Stimulated activated CD4-positive, alpha-beta T cell treated with anti-CD3 and anti-CD28 coated beads, Interleukin-4, amount 100 ng/mL, for 24 hours (primary cell): ENCODE results near the gene ALKBH4.

Experiments
- DNase-seq: peaks from one replicate; pipeline ENCODE4 v3.0.0-alpha.2; 2020

Gene ALKBH4

DNA sequence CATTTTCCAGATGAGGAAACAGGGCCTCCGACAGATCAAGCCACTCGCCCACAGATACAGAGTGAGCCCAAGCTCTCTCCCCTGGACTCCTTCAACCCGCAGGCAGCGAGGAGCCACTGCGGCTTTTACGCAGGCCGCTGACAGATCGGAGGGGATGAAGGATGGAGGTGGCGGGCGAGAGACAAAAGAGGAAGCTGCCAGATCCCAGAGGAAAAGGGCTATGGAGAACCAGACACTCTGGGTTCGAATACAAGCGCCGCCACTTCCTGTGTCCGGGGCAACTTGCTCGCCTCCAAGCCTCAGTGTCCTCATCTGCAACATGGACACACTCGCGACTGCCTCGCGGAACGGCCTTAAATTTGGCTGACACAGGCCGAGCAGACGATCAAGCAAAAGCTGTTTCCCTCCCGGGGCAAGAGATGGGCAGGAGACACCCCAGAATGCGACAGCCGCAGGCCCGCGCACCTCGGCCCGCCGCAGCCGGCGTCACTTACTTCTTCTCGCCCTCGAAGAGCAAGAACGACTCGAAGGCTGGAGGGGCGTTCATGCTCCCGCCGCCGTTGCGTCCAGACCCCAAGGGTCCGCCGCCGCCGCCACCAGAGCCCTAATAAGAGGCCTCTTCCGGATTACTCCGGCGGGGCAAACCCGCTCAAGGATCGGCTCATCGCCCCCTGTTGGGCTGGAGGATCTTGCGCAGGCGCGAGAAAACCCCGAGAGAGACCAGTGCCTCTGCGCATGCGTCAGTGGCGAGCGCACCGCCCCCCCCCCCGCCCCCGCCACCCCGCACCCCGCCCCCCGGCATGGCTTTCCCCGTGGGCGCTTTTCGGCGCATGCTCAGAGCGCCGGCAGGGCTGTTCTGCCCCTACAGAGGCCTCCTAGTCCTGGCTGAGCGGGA lies 13.9 kb upstream of the ALKBH4 start, which contains the start of gene POLR2J:
POLR2J (minus strand) TSS at position 609 of the 895 bp plus-strand sequence; CDS start at position 547, 62 bp downstream.
- DNase-seq = peak; percentile 89

DNA sequence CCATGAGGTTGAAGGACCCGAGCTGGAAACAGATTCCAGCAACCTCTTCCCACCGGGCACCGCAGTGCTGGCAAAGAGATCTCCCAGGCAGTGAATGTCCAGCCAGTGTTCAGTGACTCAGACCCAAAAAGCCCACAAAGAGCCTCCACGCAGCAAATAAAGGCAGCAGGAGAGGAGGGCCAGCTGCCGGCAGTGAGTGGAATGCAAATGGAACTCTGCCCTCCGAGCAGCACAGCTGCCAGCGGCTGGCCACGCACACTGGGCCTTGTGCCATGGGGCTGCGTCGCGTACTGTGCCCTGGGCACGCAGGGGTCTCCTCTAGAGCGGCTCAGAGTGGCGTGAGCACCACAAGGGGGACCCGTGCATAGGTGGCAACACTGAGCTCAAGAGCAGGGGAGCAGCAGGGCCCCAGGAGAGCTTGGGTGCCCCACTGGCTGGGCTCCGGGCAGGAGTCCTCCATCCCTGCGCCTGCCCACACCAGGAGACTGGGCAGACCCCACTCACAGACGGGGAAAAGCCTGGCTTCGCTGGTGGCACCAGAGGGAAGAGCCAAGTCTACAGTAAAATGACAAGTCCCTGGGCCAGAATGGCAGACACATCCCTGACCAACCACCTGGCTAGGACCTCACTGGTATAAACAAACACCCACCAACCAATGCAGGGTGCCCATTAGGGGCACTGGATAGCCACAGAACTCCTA lies 10.2 kb upstream of the ALKBH4 start:
- peak; percentile 1 for DNase-seq

DNA sequence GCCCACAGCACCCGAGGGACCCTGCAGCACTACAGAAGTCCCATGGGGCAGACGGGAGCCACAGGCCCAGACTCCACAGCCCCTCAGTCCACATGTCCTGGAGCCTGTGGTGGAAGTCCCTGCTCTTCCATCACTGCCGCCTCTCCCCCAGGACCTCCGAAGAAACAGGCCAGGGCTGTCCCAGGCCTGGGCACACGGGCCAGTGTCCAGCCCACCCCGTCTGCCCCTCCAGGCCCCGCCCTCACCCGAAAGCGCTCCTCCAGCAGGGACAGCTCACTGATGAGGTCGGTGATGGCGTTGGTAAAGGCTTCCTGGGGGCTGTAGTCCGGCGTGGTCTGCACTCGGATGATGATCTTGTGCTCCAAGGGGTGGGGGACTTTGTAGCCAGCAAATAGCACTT lies 9.5 kb upstream of the ALKBH4 start:
- peak; percentile 2 for DNase-seq

DNA sequence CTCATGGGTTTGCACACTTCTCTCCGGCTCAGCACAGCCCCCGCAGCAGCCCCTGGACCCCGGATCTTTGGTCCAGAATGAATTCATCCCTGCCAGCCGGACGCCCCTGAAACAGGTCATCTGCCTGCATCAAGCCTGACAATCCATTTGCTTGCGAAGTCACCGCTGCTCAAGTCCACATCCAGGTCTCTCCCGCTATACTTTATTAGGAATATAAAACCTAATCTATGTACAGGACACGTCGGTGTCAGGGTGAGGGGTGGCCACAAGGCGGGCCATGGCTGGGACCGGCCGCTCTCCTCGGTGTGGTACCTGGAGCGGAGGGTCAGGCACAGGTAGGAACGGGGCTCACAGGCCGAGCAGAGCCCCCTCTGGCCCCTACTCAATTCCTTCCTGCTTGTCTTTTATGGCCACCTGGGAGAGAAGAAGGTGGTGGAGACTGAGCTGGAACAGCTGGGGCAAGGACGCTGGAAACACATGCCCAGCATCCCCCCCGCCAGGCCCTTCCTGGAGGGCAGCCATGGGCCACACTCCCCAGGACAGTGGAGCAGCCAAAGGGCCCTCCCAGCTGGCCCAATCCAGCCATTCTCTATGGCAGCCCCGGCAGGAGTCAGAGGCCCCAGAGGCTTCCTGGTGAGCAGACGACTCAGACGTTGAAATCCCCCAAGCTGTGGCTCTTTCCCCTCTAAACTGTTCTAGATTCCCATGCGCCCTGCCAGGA lies 8.8 kb upstream of the ALKBH4 start:
- DNase-seq = peak; percentile 3

DNA sequence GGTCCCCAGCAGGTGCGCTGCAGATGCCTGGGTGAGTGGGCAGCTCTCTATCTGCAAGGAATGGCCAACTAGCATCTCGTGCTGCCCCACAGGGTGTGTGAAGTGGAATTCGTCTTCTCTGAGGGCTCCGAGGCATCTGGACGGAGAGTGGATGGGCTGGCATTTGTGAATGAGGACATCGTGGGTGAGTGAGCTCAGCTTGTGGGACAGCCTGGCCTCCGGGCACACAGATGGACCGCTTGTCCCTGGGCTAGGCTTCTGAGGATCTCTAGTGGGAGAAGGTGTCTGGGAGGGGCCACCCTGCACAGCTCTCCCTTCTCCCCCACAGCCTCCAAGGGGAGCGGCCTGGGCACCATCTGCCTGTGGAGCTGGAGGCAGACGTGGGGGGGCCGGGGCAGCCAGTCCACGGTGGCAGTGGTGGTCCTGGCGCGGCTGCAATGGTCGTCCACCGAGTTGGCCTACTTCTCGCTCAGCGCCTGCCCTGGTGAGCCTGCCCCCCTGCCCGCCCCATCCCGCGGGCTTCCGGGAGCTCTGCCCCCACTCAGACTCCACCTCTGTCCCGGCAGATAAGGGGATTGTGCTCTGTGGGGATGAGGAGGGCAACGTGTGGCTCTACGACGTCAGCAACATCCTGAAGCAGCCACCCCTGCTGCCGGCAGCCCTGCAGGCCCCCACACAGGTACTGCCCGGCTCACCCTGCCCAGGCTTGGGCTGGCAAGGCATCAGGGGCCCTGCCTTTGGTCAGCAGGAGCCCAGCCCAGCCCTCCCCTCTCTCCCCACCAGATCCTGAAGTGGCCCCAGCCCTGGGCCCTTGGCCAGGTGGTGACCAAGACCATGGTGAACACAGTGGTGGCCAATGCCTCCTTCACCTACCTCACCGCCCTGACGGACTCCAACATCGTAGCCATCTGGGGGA lies 7.7 kb upstream of the ALKBH4 start:
- no peak for DNase-seq

DNA sequence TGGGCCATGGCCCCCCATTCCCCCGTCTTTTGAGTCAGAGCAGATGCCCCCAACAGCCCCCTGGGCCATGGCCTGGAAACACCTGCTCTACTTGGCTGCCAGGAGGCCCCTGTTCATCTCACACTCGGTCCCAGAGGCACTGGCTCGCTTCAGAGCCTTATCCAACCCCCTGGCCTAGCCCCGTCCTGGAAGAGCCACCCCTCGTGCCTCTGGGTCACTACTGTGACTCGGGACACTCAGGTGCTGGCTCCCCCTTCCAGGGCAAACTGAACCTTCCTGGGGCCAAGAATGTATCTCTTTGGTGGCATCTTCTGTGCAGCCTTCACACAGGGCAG lies 7.1 kb upstream of the ALKBH4 start:
- no peak for DNase-seq

DNA sequence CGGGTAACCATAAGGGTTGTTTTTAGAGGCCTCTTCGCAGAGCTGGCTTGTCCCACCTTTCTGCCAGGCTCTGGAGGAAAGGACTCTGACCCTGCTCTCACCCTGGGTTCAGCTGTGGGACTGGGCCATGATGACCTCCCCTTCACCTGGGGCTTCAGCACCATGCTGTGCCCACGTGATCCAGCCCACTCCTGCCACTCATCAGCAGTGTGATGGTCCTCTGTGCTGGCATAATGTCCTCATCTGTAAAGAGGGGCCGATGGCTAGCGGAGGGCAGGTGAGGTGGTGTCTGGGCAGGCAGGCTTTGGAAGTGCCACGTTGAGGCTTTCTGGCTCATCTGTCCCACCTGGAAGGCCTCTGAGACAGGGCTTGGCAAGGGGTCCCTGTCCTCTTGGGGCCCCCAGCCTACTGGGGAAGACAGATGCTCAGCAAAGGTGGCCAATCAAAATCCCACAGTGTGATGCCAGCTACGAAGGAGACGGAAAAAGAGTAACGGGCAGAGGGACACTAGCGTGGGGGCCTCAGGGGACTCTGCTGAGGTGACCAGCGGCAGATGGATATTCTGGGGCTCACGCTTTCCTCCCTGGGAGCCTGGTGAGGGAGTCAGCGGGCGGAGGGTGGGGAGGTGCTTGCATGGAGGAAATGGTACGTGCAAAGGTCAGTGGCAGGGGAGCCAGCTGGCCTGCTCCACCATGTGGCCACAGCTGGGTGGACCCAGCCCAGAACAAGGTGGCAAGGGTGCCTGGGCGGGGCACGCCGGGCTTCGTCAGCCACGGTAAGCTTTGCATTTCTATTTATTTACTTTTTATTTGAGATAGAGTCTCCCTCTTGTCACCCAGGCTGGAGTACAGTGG lies 5.5 kb upstream of the ALKBH4 start:
- DNase-seq = peak; percentile 2

DNA sequence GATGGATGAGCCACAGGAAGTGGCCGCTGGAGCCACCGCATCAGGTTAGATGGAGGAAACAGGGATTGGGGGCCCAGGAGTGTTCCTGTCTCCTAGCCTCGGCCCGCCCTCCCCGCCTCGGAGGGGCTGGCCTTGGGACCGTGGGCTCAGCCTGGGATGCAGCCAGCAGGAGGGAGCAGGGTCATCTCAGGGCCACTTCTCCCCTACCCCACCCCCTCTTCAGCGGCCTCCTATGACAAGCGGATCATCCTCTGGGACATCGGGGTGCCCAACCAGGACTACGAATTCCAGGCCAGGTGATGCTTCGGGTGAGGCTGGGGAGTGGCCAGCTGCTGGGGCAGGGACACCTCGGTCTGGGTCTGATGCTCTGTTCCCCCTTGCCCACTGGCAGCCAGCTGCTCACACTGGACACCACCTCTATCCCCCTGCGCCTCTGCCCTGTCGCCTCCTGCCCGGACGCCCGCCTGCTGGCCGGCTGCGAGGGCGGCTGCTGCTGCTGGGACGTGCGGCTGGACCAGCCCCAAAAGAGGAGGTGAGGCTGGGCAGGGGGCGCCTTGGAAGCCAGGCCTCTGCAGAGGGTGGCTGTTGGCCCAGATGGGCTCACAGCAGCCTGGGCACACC lies 4.8 kb upstream of the ALKBH4 start:
- no peak for DNase-seq

DNA sequence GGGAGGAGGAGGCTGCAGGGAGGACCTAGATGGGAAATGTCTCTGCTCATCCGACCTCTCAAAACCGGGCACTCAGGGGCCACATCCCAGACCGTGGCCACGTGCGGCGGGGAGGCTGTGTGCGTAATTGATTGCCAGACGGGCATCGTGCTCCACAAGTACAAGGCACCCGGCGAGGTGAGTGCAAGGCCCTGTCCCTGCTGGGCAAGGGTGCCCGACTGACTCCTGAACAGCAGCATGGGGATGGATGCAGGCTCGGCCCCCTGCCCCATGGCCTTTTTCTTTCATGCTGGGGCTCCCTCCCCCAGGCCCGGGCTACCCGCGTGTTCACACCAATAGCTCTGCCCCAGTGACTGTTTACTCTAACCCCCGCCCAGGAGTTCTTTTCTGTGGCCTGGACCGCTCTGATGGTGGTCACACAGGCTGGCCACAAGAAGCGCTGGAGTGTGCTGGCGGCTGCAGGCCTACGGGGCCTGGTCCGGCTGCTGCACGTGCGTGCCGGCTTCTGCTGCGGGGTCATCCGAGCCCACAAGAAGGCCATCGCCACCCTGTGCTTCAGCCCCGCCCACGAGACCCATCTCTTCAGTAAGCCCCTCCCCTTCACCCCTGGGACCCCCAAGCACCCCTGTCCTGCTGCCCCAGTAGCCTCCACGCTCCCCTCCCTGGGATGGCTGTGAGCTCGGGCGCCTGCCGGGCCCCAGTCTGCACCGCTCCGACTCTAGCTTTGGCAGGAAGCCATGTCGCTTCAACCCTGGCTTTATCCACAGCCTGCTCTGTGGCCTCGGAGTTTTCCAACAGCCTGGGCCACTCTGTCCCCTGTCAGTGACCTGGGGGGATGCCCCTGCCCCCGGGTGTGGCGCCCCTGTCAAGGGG lies 4.1 kb upstream of the ALKBH4 start:
- no peak for DNase-seq

DNA sequence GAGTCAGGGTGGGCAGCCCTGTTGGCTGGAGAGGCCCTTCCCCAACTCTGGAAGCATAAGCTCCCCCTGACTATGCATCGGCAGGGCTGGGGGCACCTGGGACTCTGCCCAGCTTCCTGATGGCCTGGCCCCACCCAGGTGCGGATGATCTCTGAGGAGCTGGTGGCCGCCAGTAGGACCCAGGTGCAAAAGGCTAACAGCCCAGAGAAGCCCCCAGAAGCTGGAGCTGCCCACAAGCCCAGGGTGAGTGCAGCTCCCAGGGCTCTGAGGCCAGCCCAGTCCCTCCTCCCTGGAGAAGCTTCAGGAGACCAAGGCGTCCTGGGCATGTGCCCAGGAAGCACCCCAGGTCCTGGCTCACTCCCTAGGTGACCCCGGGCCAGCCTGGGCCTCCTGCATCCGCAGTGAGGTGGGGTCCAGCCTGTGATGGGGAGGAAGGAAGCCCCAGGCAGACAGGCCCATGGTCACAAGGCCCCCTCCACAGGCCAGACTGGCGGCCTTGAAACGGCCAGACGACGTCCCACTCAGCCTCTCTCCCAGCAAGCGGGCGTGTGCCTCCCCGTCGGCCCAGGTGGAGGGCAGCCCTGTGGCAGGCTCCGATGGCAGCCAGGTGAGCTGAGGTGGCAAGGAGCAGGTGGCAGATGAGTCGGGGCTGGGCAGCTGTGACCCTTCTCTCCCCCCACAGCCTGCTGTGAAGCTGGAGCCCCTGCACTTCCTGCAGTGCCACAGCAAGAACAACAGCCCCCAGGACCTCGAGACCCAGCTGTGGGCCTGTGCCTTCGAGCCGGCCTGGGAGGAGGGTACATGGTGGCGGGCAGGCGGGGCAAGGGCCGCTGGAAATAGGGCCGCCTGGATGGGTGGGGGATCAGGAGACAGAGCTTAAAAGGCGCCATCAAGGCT lies 3.2 kb upstream of the ALKBH4 start:
- DNase-seq = no peak

DNA sequence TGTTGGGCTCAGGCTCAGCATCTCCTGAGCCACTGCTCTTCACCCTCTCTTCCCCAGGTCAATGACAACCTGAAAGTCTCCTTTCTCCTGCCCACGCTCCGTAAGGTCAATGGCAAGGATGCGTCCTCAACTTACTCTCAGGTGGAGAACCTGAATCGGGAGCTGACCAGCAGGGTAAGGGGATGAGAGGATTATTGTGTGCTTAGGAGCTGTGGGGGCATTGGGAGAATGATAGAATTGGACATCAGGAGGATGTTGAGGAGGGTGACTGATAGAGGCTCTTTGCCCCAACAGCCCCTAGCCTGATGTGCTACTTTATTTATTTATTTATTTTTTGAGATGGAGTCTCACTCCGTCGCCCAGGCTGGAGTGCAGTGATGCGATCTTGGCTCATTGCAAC lies 1.4 kb upstream of the ALKBH4 start:
- no peak for DNase-seq

DNA sequence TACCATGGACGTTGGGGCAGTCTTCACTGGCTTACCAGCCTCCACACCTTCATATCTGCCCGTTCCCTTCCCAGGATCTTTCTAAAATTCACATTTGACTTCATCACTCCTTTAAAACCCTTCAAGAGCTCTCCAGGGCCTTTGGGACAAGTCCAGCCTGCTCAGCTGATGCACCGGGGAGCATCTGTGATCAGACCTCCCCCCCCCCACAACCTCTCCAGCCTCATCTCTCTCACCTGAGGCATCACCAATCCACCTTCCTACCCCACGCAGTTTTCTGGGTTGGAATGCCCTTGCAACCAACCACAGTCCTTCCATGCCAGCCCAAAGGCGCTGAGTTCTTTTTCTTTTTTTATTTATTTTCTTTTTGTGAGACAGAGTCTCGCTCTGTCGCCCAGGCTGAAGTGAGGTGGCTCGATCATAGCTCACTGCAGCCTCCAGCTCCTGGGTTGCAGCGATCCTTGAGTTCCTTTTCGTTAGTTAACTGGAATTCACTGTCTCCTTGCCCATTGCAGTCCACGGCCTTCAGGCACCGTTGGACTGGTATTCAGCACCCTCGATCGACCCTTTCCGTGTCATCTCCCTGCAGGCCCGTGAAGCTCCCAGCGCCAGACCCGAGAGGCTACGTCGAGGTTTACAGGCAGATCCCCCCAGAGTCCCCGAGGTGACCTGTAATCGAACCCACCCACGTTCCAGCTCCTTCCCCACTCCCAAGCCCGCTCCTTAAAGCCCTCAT lies 654 bp downstream of the ALKBH4 start:
- no peak for DNase-seq

DNA sequence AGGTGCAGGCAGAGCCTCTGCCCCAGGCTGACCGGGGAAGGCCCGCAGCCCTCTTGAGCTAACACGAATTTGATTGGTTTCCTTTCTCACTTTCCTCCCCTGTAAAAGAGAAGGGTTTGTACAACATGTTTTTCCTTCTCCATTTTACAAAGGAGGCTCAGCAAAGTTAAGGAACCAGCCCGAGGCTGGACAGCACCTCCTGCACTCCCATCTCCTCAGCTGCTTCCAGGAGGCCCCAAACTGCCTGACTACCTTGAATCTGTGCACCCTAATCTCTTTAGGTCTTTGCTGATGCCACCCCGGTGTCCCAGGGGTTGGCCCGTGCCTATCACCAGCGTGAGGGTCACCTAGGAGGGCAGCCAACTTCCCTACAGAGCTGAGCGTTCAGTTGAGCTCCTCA lies 4.2 kb downstream of the ALKBH4 start:
- DNase-seq = no peak

DNA sequence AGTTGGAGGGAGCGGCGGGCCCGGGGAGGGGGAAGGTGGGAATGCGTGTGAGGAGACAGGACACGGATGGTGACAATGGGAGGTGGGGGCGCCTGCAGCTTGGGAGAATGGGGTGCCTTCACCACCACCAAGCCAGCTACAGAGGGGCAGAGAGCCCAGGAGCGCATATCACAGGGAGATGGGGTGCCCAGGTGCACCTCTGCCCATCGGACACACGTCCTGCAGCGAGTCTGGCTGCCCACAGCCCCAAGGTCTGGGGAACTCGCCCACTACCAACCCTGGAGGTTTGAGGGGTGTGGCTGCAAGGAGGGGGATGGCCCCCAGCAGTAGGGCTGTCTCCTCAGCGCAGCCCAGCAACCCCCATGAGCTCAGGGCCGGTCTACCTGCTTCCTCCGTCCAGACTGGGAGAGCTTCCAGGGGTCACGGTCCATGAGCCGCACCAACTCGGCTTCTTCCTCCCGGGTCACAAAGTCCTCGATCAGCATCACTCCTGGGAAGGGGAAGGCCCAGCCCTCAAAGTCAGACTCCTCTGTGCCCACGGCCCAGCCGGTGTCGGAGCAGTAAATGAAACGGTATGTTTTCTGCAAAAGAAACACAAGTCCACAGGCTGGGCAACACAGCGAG lies 5.3 kb downstream of the ALKBH4 start:
- DNase-seq = no peak

DNA sequence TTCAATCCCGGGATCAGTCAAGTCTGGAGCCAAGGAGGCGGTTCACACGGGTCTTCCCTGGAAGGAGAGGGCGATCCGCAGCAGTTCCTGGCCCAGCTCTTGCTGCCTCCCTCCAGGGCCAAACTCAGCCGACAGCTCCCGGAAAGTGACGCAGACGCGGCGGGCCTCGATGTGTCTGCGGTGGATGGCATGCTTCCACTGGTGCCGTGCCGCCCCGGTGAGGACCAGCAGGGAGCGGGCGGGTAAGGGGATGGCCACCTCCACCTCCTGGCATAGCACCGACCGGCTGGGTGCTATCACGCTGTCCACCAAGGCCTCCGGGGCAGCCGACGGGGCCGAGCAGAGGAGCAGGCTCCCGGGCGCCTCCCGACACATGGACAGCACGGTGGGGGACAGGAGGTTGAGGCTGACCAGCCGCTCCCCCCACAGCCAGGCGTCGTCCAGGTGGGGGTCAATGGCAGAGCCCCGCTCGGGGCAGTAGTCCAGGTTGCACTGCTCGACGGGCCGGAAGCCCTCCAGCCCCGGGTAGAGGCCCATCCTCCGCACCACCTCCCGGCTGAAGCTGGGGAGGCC lies 7.2 kb downstream of the ALKBH4 start:
- no peak for DNase-seq

DNA sequence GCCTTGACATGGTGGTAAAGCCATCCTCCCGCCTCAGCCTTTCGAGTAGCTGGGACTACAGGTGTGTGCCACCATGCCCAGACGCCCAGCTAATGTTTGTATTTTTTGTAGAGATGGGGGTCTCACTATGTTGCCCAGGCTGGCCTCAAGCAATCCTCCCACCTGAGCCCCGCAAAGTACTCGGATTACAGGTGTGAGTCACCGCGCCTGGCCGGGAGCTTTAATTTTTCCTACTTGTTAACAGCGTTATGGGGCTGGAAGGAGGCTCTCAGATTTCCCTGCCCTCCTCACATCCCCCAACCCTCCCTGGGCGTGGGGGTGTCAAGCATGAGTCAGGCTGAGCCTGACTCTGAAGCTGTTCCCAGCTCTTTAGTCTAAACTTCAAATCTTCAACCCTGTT lies 8.3 kb downstream of the ALKBH4 start:
- DNase-seq = no peak

DNA sequence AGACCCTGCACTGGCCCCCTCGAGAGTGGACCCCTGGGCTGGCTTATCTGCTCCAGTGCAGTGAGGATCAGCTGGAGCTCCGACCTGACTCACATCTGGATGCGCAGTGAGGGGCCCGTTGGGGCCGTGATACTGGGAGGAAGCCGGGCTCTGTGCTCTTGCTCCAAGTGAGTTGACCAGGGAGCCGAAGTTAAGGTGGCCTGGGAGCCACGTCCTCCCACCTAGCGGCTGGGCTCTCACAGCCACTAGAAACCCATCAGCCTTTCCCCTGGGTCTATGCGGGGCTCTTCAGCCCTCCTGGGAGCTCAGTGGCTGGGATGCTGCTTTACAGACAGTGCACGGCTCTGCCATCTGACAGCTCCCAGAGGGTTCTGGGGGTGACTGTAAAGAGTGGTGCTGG lies 9.1 kb downstream of the ALKBH4 start:
- no peak for DNase-seq
